RKO (cell line): Measurements from ENCODE around the gene DPT.

Experiments
- DNase-seq: peaks from one replicate; pipeline ENCODE4 v3.0.0-alpha.2; 2016; ENCODE audit warnings: low spot score

DPT gene

GRCh38 chr1:168698453-168698852 is 30.6 kb downstream of the DPT start:
- DNase-seq: no peak

- DNase-seq: no peak
Measured at GRCh38 chr1:168697356-168698126, 31.5 kb downstream of the DPT start.

- DNase-seq: no peak
Measured at GRCh38 chr1:168696125-168696760, 32.8 kb downstream of the DPT start.

- DNase-seq: no peak
Measured at GRCh38 chr1:168693872-168694238, 35.2 kb downstream of the DPT start.

- no peak for DNase-seq
Measured at GRCh38 chr1:168693197-168693871, 35.7 kb downstream of the DPT start.

- DNase-seq: no peak
Measured at GRCh38 chr1:168692472-168692871, 36.5 kb downstream of the DPT start.

GRCh38 chr1:168691541-168691940 is 37.5 kb downstream of the DPT start:
- DNase-seq: no peak

- no peak for DNase-seq
Measured at GRCh38 chr1:168689726-168690602, 39.0 kb downstream of the DPT start.

- DNase-seq: no peak
Measured at GRCh38 chr1:168689327-168689657, 39.7 kb downstream of the DPT start.

- DNase-seq: no peak
Measured at GRCh38 chr1:168688644-168689326, 40.2 kb downstream of the DPT start.

GRCh38 chr1:168687816-168688215 is 41.2 kb downstream of the DPT start:
- DNase-seq: no peak

- no peak for DNase-seq
Measured at GRCh38 chr1:168686666-168687065, 42.3 kb downstream of the DPT start.

- no peak for DNase-seq
Measured at GRCh38 chr1:168683871-168684270, 45.1 kb downstream of the DPT start.

- DNase-seq: no peak
Measured at GRCh38 chr1:168676861-168677260, 52.1 kb downstream of the DPT start.

- no peak for DNase-seq
Measured at GRCh38 chr1:168676029-168676812, 52.8 kb downstream of the DPT start.

- no peak for DNase-seq
Measured at GRCh38 chr1:168673974-168674683, 54.9 kb downstream of the DPT start.

GRCh38 chr1:168672278-168672677 is 56.7 kb downstream of the DPT start:
- no peak for DNase-seq

- DNase-seq: no peak
Measured at GRCh38 chr1:168671782-168672181, 57.2 kb downstream of the DPT start.

GRCh38 chr1:168665975-168666374 is 63.0 kb downstream of the DPT start:
- no peak for DNase-seq

GRCh38 chr1:168664069-168664834 is 64.8 kb downstream of the DPT start:
- no peak for DNase-seq
